Mammary epithelial cell (primary cell): ENCODE data around the gene ZNF629.

Source experiments
- EZH2 ChIP-seq: IDR thresholded peaks from 2 replicates; pipeline ENCODE4 v1.6.1; 2012; ENCODE audit warnings: low read length, inconsistent platforms, borderline replicate concordance
- TF ChIP-seq, protein P1 (sequence below), 2 donors: IDR thresholded peaks in 1 of 2; conservative IDR thresholded peaks in 1 of 2; 2 replicates each; pipeline ENCODE4 v1.5.1; 2011 to 2012; ENCODE audit warnings: inconsistent platforms in 2 of 2, low read length in 2 of 2, mild to moderate bottlenecking in 2 of 2, control low read depth in 1 of 2, low read depth in 1 of 2; ENCODE audit not compliant: insufficient read depth in 1 of 2; ENCODE audit errors: extremely low read depth in 1 of 2

- TF ChIP-seq, protein P1, sequence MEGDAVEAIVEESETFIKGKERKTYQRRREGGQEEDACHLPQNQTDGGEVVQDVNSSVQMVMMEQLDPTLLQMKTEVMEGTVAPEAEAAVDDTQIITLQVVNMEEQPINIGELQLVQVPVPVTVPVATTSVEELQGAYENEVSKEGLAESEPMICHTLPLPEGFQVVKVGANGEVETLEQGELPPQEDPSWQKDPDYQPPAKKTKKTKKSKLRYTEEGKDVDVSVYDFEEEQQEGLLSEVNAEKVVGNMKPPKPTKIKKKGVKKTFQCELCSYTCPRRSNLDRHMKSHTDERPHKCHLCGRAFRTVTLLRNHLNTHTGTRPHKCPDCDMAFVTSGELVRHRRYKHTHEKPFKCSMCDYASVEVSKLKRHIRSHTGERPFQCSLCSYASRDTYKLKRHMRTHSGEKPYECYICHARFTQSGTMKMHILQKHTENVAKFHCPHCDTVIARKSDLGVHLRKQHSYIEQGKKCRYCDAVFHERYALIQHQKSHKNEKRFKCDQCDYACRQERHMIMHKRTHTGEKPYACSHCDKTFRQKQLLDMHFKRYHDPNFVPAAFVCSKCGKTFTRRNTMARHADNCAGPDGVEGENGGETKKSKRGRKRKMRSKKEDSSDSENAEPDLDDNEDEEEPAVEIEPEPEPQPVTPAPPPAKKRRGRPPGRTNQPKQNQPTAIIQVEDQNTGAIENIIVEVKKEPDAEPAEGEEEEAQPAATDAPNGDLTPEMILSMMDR (conservative IDR thresholded peaks at IDR 0.05 in 1 of 2, IDR thresholded peaks at IDR 0.05 in 1 of 2; ENCODE audit: extremely low read depth in 1 of 2, insufficient read depth in 1 of 2, low read depth in 1 of 2, low read length in 2 of 2) = no peak
- no peak for TF ChIP-seq EZH2
Observed at GRCh38 chr16:30771726-30772125, 15.3 kb downstream of the ZNF629 start.
